ENCODE results near the gene AKNAD1.

AKNAD1 gene

GRCh38 chr1:108851567-108851966 is 5.3 kb downstream of the AKNAD1 start:
- ATAC-seq: no peak
- TF ChIP-seq TOX (CRISPR knock-in tag; IDR thresholded peaks at IDR 0.05; ENCODE audit: borderline replicate concordance): no peak
- no peak for TF ChIP-seq CREB5 (CRISPR knock-in tag; IDR thresholded peaks at IDR 0.05; ENCODE audit: low read depth)
- TF ChIP-seq TCF4 (CRISPR knock-in tag; IDR thresholded peaks at IDR 0.05; ENCODE audit: borderline replicate concordance): no peak
- TF ChIP-seq ZNF8 (CRISPR knock-in tag; IDR thresholded peaks at IDR 0.05): no peak
- TF ChIP-seq ZFP3 (CRISPR knock-in tag; IDR thresholded peaks at IDR 0.05): no peak
- TF ChIP-seq PATZ1 (CRISPR knock-in tag; IDR thresholded peaks at IDR 0.05; ENCODE audit: borderline replicate concordance): no peak
- no peak for TF ChIP-seq ISL1 (CRISPR knock-in tag; IDR thresholded peaks at IDR 0.05)
- TF ChIP-seq SNAI2 (CRISPR knock-in tag; IDR thresholded peaks at IDR 0.05): no peak
- no peak for TF ChIP-seq ARNTL (CRISPR knock-in tag; IDR thresholded peaks at IDR 0.05; ENCODE audit: borderline replicate concordance, low read depth)
- no peak for TF ChIP-seq POU6F1 (CRISPR knock-in tag; IDR thresholded peaks at IDR 0.05; ENCODE audit: borderline replicate concordance, low read depth)
- no peak for TF ChIP-seq OSR1 (CRISPR knock-in tag; IDR thresholded peaks at IDR 0.05)
- TF ChIP-seq PPARA (CRISPR knock-in tag; IDR thresholded peaks at IDR 0.05; ENCODE audit: borderline replicate concordance): no peak
- no peak for TF ChIP-seq ZFP30 (CRISPR knock-in tag; IDR thresholded peaks at IDR 0.05)
- no peak for TF ChIP-seq CSRNP3 (CRISPR knock-in tag; IDR thresholded peaks at IDR 0.05)
- TF ChIP-seq ZC3H10 (CRISPR knock-in tag; IDR thresholded peaks at IDR 0.05): no peak

- TF ChIP-seq TCF4 (CRISPR knock-in tag; IDR thresholded peaks at IDR 0.05; ENCODE audit: borderline replicate concordance) (no peak), ZNF8 (CRISPR knock-in tag; IDR thresholded peaks at IDR 0.05) (no peak)
- no peak for ATAC-seq
Observed at GRCh38 chr1:108850929-108851328, 6.0 kb downstream of the AKNAD1 start.

GRCh38 chr1:108848806-108849205 is 8.1 kb downstream of the AKNAD1 start:
- no peak for ATAC-seq
- TF ChIP-seq CREB5 (CRISPR knock-in tag; IDR thresholded peaks at IDR 0.05; ENCODE audit: low read depth) (no peak), ZNF8 (CRISPR knock-in tag; IDR thresholded peaks at IDR 0.05) (no peak), ARNTL (CRISPR knock-in tag; IDR thresholded peaks at IDR 0.05; ENCODE audit: borderline replicate concordance, low read depth) (no peak), TCF4 (CRISPR knock-in tag; IDR thresholded peaks at IDR 0.05; ENCODE audit: borderline replicate concordance) (no peak), CSRNP3 (CRISPR knock-in tag; IDR thresholded peaks at IDR 0.05) (no peak), POU6F1 (CRISPR knock-in tag; IDR thresholded peaks at IDR 0.05; ENCODE audit: borderline replicate concordance, low read depth) (no peak), CSDC2 (CRISPR knock-in tag; IDR thresholded peaks at IDR 0.05) (no peak), ZNF565 (CRISPR knock-in tag; conservative IDR thresholded peaks at IDR 0.05; ENCODE audit: low read depth) (no peak), TSHZ2 (CRISPR knock-in tag; IDR thresholded peaks at IDR 0.05) (no peak), RARB (CRISPR knock-in tag; IDR thresholded peaks at IDR 0.05) (no peak), ZC3H10 (CRISPR knock-in tag; IDR thresholded peaks at IDR 0.05) (no peak), PATZ1 (CRISPR knock-in tag; IDR thresholded peaks at IDR 0.05; ENCODE audit: borderline replicate concordance) (no peak), ZNF70 (CRISPR knock-in tag; IDR thresholded peaks at IDR 0.05) (no peak), ESRRG (CRISPR knock-in tag; IDR thresholded peaks at IDR 0.05) (no peak), SNAI2 (CRISPR knock-in tag; IDR thresholded peaks at IDR 0.05) (no peak), TOX (CRISPR knock-in tag; IDR thresholded peaks at IDR 0.05; ENCODE audit: borderline replicate concordance) (no peak), PPARA (CRISPR knock-in tag; IDR thresholded peaks at IDR 0.05; ENCODE audit: borderline replicate concordance) (no peak)
